ENCODE measurements around the gene FAM13B.

The FAM13B gene

GRCh38 chr5:137890845-137891244, 142.0 kb downstream of the FAM13B start:
- peak; percentile 30 for FAIRE-seq

DNA sequence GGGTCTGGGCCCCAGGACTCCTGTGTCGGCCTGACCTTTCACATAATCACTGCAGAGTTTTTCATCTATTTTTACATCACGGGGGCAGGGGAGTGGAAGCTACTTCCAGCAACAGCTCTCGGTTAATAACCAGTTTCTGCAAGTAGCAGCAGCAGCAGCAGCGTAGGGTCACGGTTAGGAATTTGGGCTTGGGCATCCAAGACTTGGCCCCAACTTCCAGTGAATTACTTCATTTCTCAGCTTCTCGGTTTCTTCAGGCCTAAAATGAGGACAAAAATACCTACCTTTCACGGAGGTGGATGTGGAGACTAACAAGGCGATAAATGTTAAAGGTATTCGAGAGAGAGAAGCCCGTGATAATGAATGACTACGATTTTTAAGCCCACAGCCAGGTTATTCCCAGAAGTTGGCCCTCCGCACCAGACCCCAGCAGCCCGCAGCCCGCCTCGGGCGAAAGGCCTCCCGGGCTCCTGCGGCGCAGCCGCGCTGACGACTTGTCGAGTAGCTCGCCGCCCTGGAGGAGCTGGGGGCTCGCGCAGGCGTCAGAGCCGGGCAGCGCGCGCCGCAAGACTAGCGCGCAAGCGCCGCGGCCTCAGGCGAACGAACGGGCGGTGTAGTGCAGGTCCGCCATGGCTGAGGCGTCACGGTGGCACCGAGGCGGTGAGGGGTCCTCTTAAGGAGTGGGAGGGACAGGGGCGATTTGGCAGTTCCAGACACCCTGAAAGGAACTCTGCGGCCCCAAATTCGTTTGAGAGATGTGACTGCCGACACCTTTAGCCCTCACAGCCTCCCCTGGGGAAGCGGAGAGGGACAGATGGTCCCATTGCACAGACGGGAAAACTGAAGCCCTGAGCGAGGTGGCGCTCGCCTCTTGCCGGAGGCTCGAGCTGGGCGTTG, 143.8 kb downstream of the FAM13B start, which contains the start of gene PKD2L2:
Gene PKD2L2 (plus strand): TSS at position 595 of the 897 bp plus-strand sequence. CDS start 35 bp downstream, at position 630.
- no peak for FAIRE-seq

GRCh38 chr5:137888466-137888862, 144.4 kb downstream of the FAM13B start:
- no peak for FAIRE-seq
